ENCODE measurements around the gene EPS8.
A peak's percentile ranks its signal among the peaks of the same experiment; 100 is the strongest.
"Not testable (repeated sequence)": the region's sequence is repeated elsewhere in the genome, so short reads cannot be mapped to it uniquely, and the experiment has no call there.

EPS8 gene

GRCh38 chr12:15752785-15753184 is 36.4 kb downstream of the EPS8 start:
- H3K27ac ChIP-seq: peak overlapping the region; percentile 12

DNA sequence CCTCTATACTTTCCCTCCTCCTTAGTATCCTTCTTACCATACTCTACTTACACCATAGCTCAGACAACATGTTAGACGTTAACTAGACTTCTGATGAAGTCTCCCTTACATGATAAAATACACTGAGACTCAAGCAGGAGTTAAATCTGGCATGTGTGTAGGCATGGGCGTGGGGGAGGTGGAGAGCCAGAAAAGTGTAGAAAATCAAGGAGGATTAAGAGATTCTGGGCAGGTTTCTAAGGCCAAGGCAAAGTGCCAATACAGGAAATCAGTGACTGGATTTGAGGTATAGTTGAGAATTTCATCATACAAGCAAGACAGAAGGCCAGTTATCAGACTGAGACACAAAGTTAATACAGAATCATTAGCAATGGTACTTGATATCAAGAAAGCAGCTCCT is 37.4 kb downstream of the EPS8 start:
- in situ Hi-C loops (cut with HindIII; ENCODE audit: low pct_ligation_motif_present, low sequenced_read_pairs): no loop called here
- H3K36me3 ChIP-seq (replicated peaks): no peaks in the 10 kb centered on the region
- H3K27me3 ChIP-seq (replicated peaks): no peaks in the 10 kb centered on the region
- DNase-seq: no peak
- no peak overlapping the region for H3K4me3 ChIP-seq (ENCODE audit: low read depth, low read length)
- TF ChIP-seq, protein P1, sequence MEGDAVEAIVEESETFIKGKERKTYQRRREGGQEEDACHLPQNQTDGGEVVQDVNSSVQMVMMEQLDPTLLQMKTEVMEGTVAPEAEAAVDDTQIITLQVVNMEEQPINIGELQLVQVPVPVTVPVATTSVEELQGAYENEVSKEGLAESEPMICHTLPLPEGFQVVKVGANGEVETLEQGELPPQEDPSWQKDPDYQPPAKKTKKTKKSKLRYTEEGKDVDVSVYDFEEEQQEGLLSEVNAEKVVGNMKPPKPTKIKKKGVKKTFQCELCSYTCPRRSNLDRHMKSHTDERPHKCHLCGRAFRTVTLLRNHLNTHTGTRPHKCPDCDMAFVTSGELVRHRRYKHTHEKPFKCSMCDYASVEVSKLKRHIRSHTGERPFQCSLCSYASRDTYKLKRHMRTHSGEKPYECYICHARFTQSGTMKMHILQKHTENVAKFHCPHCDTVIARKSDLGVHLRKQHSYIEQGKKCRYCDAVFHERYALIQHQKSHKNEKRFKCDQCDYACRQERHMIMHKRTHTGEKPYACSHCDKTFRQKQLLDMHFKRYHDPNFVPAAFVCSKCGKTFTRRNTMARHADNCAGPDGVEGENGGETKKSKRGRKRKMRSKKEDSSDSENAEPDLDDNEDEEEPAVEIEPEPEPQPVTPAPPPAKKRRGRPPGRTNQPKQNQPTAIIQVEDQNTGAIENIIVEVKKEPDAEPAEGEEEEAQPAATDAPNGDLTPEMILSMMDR (IDR thresholded peaks at IDR 0.05; ENCODE audit: low read depth, low read length, missing control alignments): no peak
- H3K27ac ChIP-seq: no peak overlapping the region

More at GRCh38 chr12:15752785-15753184, 36.4 kb downstream of the EPS8 start:
- TF ChIP-seq, protein P1 (IDR thresholded peaks at IDR 0.05; ENCODE audit: low read depth, low read length, missing control alignments): no peak
- Histone ChIP-seq H3K27me3 (replicated peaks) (no peaks in the 10 kb centered on the region), H3K36me3 (replicated peaks) (no peaks in the 10 kb centered on the region), H3K4me3 (ENCODE audit: low read depth, low read length) (no peak overlapping the region)
- DNase-seq: no peak
- in situ Hi-C loops (cut with HindIII; ENCODE audit: low pct_ligation_motif_present, low sequenced_read_pairs): no loop called here

GRCh38 chr12:15749937-15750336 is 39.3 kb downstream of the EPS8 start:
- TF ChIP-seq, protein P1 (IDR thresholded peaks at IDR 0.05; ENCODE audit: low read depth, low read length, missing control alignments): no peak
- Histone ChIP-seq H3K27me3 (replicated peaks) (no peaks in the 10 kb centered on the region), H3K27ac (no peak overlapping the region), H3K36me3 (replicated peaks) (no peaks in the 10 kb centered on the region), H3K4me3 (ENCODE audit: low read depth, low read length) (no peak overlapping the region)
- DNase-seq: no peak
- in situ Hi-C loops (cut with HindIII; ENCODE audit: low pct_ligation_motif_present, low sequenced_read_pairs): no loop called here

DNA sequence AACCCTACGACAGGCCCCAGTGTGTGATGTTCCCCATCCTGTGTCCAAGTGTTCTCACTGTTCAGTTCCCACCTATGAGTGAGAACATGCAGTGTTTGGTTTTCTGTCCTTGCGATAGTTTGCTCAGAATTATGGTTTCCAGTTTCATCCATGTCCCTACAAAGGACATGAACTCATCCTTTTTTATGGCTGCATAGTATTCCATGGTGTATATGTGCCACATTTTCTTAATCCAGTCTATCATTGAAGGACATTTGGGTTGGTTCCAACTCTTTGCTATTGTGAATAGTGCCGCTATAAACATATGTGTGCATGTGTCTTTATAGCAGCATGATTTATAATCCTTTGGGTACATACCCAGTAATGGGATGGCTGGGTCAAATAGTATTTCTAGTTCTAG is 47.3 kb downstream of the EPS8 start:
- H3K36me3 ChIP-seq (replicated peaks); H3K4me3 ChIP-seq (ENCODE audit: low read depth, low read length); in situ Hi-C loops (cut with HindIII; ENCODE audit: low pct_ligation_motif_present, low sequenced_read_pairs); H3K27me3 ChIP-seq (replicated peaks); H3K27ac ChIP-seq; DNase-seq: not testable (repeated sequence)

- Histone ChIP-seq H3K36me3 (replicated peaks) (no peaks in the 10 kb centered on the region), H3K27me3 (replicated peaks) (no peaks in the 10 kb centered on the region), H3K4me3 (ENCODE audit: low read depth, low read length) (no peak overlapping the region), H3K27ac (no peak overlapping the region)
- TF ChIP-seq, protein P1 (IDR thresholded peaks at IDR 0.05; ENCODE audit: low read depth, low read length, missing control alignments): peak; percentile 9
- in situ Hi-C loops (cut with HindIII; ENCODE audit: low pct_ligation_motif_present, low sequenced_read_pairs): no loop called here
- DNase-seq: no peak
These were observed 48.1 kb downstream of the EPS8 start for GRCh38 chr12:15741082-15741481.

GRCh38 chr12:15740389-15740788 is 48.8 kb downstream of the EPS8 start:
- H3K27me3 ChIP-seq (replicated peaks); H3K27ac ChIP-seq; H3K36me3 ChIP-seq (replicated peaks); DNase-seq; H3K4me3 ChIP-seq (ENCODE audit: low read depth, low read length); in situ Hi-C loops (cut with HindIII; ENCODE audit: low pct_ligation_motif_present, low sequenced_read_pairs): not testable (repeated sequence)

GRCh38 chr12:15738438-15739015 is 50.7 kb downstream of the EPS8 start:
- TF ChIP-seq, protein P1 (IDR thresholded peaks at IDR 0.05; ENCODE audit: low read depth, low read length, missing control alignments): no peak
- Histone ChIP-seq H3K27me3 (replicated peaks) (no peaks in the 10 kb centered on the region), H3K4me3 (ENCODE audit: low read depth, low read length) (no peak overlapping the region), H3K36me3 (replicated peaks) (no peaks in the 10 kb centered on the region), H3K27ac (no peak overlapping the region)
- in situ Hi-C loops (cut with HindIII; ENCODE audit: low pct_ligation_motif_present, low sequenced_read_pairs): no loop called here
- no peak for DNase-seq

Measured in brain microvascular endothelial cell (primary cell).